ENCODE results near the gene RABGAP1. TPM values are rescaled to one million over a fixed set of nuclear protein-coding genes. Genes with fewer than 3 reads are reported as not detected.

RABGAP1 gene
- total RNA-seq, 1 donor from 2014 or later: 62.0 TPM

DNA sequence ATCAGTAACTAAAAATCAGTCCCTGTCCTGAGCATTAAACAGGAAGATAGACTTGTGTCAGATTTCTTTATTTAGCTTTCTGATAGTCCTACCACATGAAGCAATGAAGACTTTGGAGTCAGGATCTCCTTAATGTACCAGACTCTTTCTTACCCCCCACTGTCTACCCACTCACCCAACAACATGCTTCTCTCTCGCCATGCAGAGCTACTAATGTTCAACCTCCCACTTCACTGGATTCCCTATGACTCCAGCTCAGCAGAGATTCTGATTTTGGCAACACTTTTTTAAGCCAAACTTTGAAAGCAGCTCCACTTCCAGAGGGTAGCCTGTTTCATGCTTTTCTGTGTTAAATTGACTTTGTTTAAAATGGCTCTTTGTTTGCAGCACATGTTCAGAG lies 143.4 kb downstream of the RABGAP1 start:
- no peak overlapping the region for H3K27ac ChIP-seq
- peaks cover 79% of the 10 kb centered on the region for H3K36me3 ChIP-seq
- ATAC-seq: no peak

DNA sequence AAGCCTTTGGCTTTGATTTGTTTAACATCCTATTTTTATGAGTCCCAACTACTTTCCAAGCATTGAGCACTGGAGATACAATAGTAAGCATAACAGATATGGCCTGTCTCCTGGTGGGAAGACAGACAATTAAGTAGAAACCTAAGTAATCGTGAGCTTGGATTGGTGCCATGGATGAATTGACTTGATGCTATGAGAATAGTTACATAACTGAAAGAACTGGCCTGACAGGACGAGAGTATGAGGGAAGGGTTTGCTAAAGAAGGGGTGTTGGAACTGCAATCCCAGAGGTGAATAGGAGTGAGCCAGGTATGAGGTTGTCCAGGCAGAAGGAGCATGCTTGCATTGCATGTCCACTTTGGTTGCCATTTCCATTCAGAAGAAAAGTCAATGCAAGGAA lies 145.1 kb downstream of the RABGAP1 start:
- H3K27me3 ChIP-seq (ENCODE audit: low read depth): no peaks in the 10 kb centered on the region
- peaks cover 77% of the 10 kb centered on the region for H3K36me3 ChIP-seq

More for the DNA sequence above, 143.4 kb downstream of the RABGAP1 start:
- no peak for DNase-seq
- TF ChIP-seq, protein P1, sequence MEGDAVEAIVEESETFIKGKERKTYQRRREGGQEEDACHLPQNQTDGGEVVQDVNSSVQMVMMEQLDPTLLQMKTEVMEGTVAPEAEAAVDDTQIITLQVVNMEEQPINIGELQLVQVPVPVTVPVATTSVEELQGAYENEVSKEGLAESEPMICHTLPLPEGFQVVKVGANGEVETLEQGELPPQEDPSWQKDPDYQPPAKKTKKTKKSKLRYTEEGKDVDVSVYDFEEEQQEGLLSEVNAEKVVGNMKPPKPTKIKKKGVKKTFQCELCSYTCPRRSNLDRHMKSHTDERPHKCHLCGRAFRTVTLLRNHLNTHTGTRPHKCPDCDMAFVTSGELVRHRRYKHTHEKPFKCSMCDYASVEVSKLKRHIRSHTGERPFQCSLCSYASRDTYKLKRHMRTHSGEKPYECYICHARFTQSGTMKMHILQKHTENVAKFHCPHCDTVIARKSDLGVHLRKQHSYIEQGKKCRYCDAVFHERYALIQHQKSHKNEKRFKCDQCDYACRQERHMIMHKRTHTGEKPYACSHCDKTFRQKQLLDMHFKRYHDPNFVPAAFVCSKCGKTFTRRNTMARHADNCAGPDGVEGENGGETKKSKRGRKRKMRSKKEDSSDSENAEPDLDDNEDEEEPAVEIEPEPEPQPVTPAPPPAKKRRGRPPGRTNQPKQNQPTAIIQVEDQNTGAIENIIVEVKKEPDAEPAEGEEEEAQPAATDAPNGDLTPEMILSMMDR (IDR thresholded peaks at IDR 0.05): no peak
- H3K27me3 ChIP-seq (ENCODE audit: low read depth): no peaks in the 10 kb centered on the region
- intact Hi-C loops (cut with DNase I): no loop called here
- no peak overlapping the region for H3K4me3 ChIP-seq
- no peaks in the 10 kb centered on the region for H3K4me1 ChIP-seq
- H3K9me3 ChIP-seq: no peaks in the 10 kb centered on the region

DNA sequence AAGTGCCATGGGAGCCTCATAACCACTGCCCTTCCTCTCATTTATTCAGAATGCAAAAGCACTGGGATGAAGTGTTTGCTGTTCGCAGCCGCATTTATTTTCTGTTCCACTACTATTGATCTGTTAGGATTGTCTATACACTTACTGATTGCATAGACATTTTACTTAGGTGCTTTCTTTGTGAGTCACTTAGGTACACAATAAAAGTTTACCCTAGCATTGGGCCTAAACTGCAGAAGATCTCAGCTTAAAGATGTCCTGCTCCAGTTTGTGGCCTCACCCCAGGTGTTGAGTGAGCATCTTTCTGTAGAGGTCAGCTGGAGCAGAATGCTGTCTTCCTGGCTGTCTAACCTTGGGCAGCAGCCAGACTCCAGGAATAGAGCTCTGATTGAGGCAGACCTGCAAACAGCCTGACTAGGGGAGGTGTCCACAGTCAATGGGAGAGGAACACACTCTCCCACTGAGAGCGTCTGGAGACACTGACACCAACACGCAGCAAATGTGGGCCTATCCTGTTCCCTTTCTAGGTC lies 146.6 kb downstream of the RABGAP1 start:
- H3K36me3 ChIP-seq: peaks cover 82% of the 10 kb centered on the region
- no peaks in the 10 kb centered on the region for H3K9me3 ChIP-seq
- no peak overlapping the region for H3K4me3 ChIP-seq
- no peak overlapping the region for H3K27ac ChIP-seq
- no peak for ATAC-seq
- intact Hi-C loops (cut with DNase I): no loop called here
- TF ChIP-seq, protein P1 (IDR thresholded peaks at IDR 0.05): no peak
- no peaks in the 10 kb centered on the region for H3K4me1 ChIP-seq
- no peak for DNase-seq
- no peaks in the 10 kb centered on the region for H3K27me3 ChIP-seq (ENCODE audit: low read depth)

More for the DNA sequence above, 145.1 kb downstream of the RABGAP1 start:
- Histone ChIP-seq H3K27ac (no peak overlapping the region), H3K9me3 (no peaks in the 10 kb centered on the region), H3K4me3 (no peak overlapping the region), H3K4me1 (no peaks in the 10 kb centered on the region)
- no peak for ATAC-seq
- TF ChIP-seq, protein P1 (IDR thresholded peaks at IDR 0.05): no peak
- intact Hi-C loops (cut with DNase I): no loop called here
- no peak for DNase-seq

DNA sequence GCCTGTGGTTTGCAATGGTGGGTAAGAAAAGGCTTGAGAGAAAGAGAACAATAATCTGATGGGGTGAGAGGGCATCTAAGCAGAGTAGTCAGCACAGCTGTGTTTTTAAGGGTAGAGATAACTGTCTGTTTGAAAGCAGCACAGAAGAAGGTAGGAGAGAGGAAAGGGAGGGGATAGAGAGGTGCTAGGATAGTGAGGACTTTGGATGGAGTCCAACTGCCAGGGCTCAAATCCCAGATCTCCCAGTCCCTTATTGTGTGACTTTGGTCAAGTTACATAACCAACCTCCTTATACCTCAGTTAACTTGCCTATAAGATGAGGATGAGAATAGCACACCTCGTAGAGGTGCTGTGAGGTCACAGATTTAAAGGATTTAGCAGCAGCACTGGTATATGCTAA lies 148.2 kb downstream of the RABGAP1 start:
- H3K4me3 ChIP-seq: no peak overlapping the region
- ATAC-seq (no peak), DNase-seq (no peak)
- intact Hi-C loops (cut with DNase I): no loop called here
- H3K9me3 ChIP-seq: no peaks in the 10 kb centered on the region
- H3K27ac ChIP-seq: no peak overlapping the region
- TF ChIP-seq, protein P1 (IDR thresholded peaks at IDR 0.05): no peak
- H3K4me1 ChIP-seq: no peaks in the 10 kb centered on the region
- no peaks in the 10 kb centered on the region for H3K27me3 ChIP-seq (ENCODE audit: low read depth)
- peaks cover 82% of the 10 kb centered on the region for H3K36me3 ChIP-seq

DNA sequence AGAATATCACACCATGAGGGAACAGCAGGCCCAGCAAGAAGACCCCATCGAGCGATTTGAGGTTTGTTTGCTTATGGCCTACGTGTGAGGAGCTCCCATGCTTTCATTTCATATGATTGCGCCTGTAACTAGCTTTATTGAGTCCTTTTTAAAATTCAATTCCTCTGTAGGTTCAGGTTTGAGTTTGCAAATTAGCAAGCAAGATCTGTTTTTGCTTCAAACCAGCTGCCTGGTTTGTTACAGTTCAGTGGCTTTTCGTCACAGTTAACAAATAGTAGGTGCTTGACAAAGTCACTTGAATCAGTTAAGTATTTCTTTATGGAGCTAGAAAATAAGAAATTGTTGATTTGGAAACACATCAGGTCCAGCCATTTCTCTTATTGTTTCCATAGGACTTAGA lies 149.0 kb downstream of the RABGAP1 start:
- Histone ChIP-seq H3K36me3 (peaks cover 81% of the 10 kb centered on the region), H3K27ac (no peak overlapping the region), H3K4me3 (no peak overlapping the region), H3K4me1 (no peaks in the 10 kb centered on the region), H3K9me3 (no peaks in the 10 kb centered on the region), H3K27me3 (ENCODE audit: low read depth) (no peaks in the 10 kb centered on the region)
- DNase-seq (no peak), ATAC-seq (no peak)
- intact Hi-C loops (cut with DNase I): no loop called here
- TF ChIP-seq, protein P1 (IDR thresholded peaks at IDR 0.05): no peak
